ENCODE results near the gene LAMA1. TPM values are rescaled to one million over a fixed set of nuclear protein-coding genes. Genes with fewer than 3 reads are reported as not detected.
A peak's percentile ranks its signal among the peaks of the same experiment; 100 is the strongest.

LAMA1 gene
- polyA plus RNA-seq, 1 donor from 2014 or later, result not detected

- no peaks in the 10 kb centered on the region for H3K36me3 Mint-ChIP-seq
- no peak overlapping the region for H3K27ac Mint-ChIP-seq
- peaks cover 0 to 5% (median 0%) of the 10 kb centered on the region in 3 donors for H3K9me3 Mint-ChIP-seq
- H3K4me1 Mint-ChIP-seq, result no peaks in the 10 kb centered on the region
- no peaks in the 10 kb centered on the region for H3K27me3 Mint-ChIP-seq
- no peak overlapping the region for H3K4me3 Mint-ChIP-seq
Measured at GRCh38 chr18:7084080-7085065, 33.2 kb downstream of the LAMA1 start.

- Mint-ChIP-seq H3K27me3 (no peaks in the 10 kb centered on the region), H3K4me3 (no peak overlapping the region), H3K9me3 (peaks cover 0 to 5% (median 0%) of the 10 kb centered on the region in 3 donors)
Measured at GRCh38 chr18:7082671-7083070, 34.9 kb downstream of the LAMA1 start.

GRCh38 chr18:7079231-7079630 is 38.4 kb downstream of the LAMA1 start:
- Mint-ChIP-seq H3K36me3 (no peaks in the 10 kb centered on the region), H3K9me3 (peaks cover 0 to 5% (median 0%) of the 10 kb centered on the region in 3 donors), H3K27ac (no peak overlapping the region), H3K4me3 (peak overlapping the region in 1 of 4 donors; percentile 70), H3K27me3 (no peaks in the 10 kb centered on the region), H3K4me1 (no peaks in the 10 kb centered on the region)

More at GRCh38 chr18:7082671-7083070, 34.9 kb downstream of the LAMA1 start:
- no peaks in the 10 kb centered on the region for H3K36me3 Mint-ChIP-seq
- H3K4me1 Mint-ChIP-seq, result no peaks in the 10 kb centered on the region
- H3K27ac Mint-ChIP-seq, result no peak overlapping the region

DNA sequence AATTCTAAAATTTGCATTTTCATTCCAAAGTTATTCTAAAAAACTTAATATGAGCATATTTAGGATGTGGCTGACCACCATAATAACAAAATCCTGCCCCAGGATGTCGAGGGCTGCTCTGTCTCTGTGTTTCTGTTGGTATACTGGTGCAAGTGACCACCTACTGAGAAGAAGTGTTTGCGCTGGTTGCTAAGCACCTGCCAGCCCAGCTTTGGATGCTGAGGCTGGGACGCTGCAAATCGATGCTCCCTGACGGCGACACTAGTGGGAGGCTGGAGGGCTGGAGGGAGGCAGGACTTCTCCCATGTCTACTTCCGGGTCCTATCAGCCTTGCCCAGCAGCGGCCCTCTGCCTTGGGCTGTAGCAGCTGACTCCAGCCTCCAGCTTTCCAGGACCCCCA is 45.0 kb downstream of the LAMA1 start:
- Mint-ChIP-seq H3K4me1 (no peaks in the 10 kb centered on the region), H3K36me3 (no peaks in the 10 kb centered on the region), H3K9me3 (no peaks in the 10 kb centered on the region), H3K4me3 (no peak overlapping the region), H3K27me3 (no peaks in the 10 kb centered on the region), H3K27ac (no peak overlapping the region)

DNA sequence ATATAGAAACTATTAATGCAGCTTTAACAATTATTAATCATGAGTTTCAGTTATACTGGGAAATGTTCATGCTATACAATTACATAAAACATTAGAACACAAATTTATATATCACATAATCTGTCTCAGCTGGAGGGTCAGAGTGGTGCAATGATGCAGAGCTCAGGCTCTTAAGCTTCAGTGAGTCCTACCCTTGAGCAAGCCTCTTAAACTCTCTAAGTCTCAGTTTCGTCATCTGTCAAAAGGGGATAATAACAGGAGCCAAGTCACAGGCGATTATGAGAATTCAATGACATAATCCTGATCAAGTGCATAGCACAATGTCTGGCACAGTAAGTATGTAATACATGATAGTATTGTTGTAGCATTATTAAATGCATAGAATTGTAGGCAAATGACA is 46.0 kb downstream of the LAMA1 start:
- no peak overlapping the region for H3K27ac Mint-ChIP-seq
- H3K4me3 Mint-ChIP-seq, result no peak overlapping the region
- H3K4me1 Mint-ChIP-seq, result no peaks in the 10 kb centered on the region
- H3K9me3 Mint-ChIP-seq, result no peaks in the 10 kb centered on the region
- H3K36me3 Mint-ChIP-seq, result no peaks in the 10 kb centered on the region
- H3K27me3 Mint-ChIP-seq, result no peaks in the 10 kb centered on the region

DNA sequence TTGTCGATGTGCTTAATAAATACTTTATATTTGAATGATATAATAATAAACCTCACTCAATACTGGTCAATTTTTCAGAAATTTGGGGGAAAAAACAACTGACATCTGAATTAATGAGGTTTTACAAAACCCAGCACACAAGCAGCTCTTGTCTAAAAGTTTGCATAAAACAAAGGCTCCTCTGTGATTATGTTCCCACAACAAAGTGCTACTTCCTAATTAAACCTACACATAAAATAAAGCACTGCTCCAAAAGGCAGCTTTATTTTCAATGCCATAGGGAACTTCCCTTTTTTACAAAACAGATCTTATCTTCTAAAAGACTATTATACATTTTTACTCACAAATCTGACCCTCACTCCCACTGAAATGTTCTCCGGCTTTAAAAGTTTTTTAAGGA is 47.1 kb downstream of the LAMA1 start:
- Mint-ChIP-seq H3K27me3 (no peaks in the 10 kb centered on the region), H3K36me3 (no peaks in the 10 kb centered on the region), H3K9me3 (no peaks in the 10 kb centered on the region), H3K4me3 (no peak overlapping the region), H3K27ac (no peak overlapping the region), H3K4me1 (no peaks in the 10 kb centered on the region)

- Mint-ChIP-seq H3K4me3 (no peak overlapping the region), H3K9me3 (no peaks in the 10 kb centered on the region), H3K4me1 (no peaks in the 10 kb centered on the region), H3K27ac (no peak overlapping the region), H3K27me3 (no peaks in the 10 kb centered on the region), H3K36me3 (no peaks in the 10 kb centered on the region)
Measured at GRCh38 chr18:7068871-7069590, 48.6 kb downstream of the LAMA1 start.

DNA sequence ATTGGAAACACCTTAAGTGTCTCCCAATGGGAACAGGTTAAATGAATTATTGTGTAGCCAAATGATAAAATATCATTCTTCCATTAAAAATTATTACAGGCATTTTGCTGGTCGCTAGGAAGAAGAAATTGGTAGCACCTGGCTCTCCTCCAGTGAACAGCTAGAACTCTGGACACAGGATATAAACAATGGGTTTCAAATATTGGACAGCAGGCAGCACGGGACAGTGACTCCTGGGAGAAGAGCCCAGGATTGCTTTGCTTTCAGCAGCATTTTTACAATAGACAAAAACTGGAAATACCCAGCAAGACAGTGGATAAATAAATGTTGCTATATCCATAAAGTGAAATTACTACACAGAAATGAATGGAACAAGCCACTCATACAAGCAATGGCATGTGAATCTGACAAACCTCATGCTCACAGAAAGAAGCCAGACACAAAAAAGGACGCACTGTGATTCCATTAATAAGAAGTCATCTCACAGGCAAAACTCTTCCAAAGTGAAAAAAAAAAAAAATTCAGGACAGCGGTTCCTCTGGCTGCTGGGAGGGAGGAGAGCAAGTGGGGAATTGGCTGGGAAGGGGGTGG is 50.5 kb downstream of the LAMA1 start:
- Mint-ChIP-seq H3K27ac (no peak overlapping the region), H3K9me3 (peaks cover 0 to 3% (median 0%) of the 10 kb centered on the region in 3 donors), H3K4me3 (no peak overlapping the region), H3K36me3 (no peaks in the 10 kb centered on the region), H3K4me1 (no peaks in the 10 kb centered on the region), H3K27me3 (peaks cover 3% of the 10 kb centered on the region)

DNA sequence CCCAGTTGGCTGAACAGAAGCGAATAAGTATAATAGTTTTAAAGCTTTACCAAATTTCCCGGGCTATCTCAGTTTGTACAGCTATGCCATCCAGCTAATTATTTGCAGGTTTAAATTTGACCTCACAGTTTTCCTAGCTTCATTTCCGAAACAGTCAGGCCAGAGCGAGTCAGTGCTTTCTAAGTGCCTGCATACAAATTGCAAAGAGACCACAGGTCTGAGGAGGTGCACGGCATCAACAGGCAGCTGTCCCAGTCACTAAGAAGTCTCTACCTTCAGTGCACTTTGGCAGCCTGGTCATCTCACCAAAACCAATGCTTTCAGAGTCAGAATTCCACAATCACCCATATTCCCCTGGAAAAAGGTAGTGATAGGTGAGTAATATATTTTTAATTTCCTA is 51.9 kb downstream of the LAMA1 start:
- H3K9me3 Mint-ChIP-seq, result peaks cover 0 to 3% (median 0%) of the 10 kb centered on the region in 3 donors
- H3K27me3 Mint-ChIP-seq, result peaks cover 3% of the 10 kb centered on the region
- no peaks in the 10 kb centered on the region for H3K36me3 Mint-ChIP-seq
- no peak overlapping the region for H3K27ac Mint-ChIP-seq
- H3K4me3 Mint-ChIP-seq, result no peak overlapping the region
- no peaks in the 10 kb centered on the region for H3K4me1 Mint-ChIP-seq

DNA sequence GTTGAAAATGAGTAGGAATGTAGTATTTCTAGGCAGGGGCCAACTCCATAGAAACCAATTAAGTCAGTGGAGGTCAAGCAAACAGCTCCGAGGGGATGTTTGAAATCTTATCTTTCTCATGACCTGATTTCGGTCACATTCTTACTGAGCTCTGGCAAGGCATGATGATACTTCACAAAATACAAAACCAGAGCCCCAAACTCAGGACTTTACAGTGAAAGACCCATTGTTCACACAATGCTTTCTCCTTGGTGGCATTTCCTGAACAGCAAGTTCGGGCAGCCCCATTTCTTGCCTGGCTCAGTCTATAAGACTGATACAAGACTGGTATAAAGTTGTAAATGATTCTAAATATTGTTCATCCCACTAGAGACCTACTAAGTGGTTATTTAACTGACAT is 53.3 kb downstream of the LAMA1 start:
- H3K27me3 Mint-ChIP-seq, result peaks cover 3% of the 10 kb centered on the region
- peaks cover 0 to 6% (median 2%) of the 10 kb centered on the region in 3 donors for H3K9me3 Mint-ChIP-seq
- peaks cover 2% of the 10 kb centered on the region for H3K36me3 Mint-ChIP-seq

DNA sequence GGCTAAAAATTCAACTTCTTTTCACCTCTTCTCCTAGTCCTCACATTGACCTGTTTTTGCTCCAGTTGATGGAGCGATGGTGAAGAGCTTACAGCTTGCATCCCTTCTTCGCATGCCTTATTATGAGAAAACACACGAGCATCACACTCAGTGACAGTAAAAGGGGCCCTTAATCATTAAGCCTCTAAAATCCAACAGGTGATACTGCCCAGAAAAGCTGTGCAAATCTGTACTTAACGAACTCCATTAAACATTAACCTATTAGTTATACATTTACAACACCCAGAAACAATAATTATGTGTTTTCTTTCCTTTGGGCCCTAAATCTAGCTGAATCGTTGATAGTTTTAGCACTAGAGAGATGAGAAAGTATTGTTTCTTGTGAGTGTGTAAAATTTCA is 54.8 kb downstream of the LAMA1 start:
- H3K9me3 Mint-ChIP-seq, result peaks cover 0 to 6% (median 3%) of the 10 kb centered on the region in 3 donors
- no peak overlapping the region for H3K27ac Mint-ChIP-seq
- H3K27me3 Mint-ChIP-seq, result peaks cover 3% of the 10 kb centered on the region
- no peak overlapping the region for H3K4me3 Mint-ChIP-seq
- H3K36me3 Mint-ChIP-seq, result peaks cover 2% of the 10 kb centered on the region
- no peaks in the 10 kb centered on the region for H3K4me1 Mint-ChIP-seq

More for the DNA sequence above, 53.3 kb downstream of the LAMA1 start:
- no peak overlapping the region for H3K27ac Mint-ChIP-seq
- H3K4me1 Mint-ChIP-seq, result no peaks in the 10 kb centered on the region
- no peak overlapping the region for H3K4me3 Mint-ChIP-seq

DNA sequence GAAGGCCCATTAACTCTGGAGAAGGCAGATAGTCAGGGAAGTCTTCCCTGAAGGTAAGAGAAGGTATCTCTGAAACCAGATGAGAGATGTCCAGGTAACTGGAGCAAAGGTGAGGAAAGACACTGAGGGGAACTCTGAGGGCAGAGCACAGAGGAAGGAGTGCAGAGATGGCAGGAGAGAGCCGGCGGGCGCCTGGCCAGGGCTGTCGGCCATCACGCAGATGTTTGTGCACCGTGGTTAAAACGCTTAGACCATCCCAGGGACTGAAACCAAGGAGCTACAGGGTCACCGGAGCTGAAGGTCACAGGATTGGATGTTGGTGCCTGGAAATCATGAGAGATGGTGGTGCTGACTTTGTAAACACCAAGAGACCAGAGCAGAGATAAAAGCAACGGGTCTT is 55.4 kb downstream of the LAMA1 start:
- Mint-ChIP-seq H3K27ac (no peak overlapping the region), H3K9me3 (peaks cover 0 to 6% (median 3%) of the 10 kb centered on the region in 3 donors), H3K36me3 (peaks cover 2% of the 10 kb centered on the region), H3K4me3 (no peak overlapping the region), H3K4me1 (no peaks in the 10 kb centered on the region), H3K27me3 (peaks cover 3% of the 10 kb centered on the region)

DNA sequence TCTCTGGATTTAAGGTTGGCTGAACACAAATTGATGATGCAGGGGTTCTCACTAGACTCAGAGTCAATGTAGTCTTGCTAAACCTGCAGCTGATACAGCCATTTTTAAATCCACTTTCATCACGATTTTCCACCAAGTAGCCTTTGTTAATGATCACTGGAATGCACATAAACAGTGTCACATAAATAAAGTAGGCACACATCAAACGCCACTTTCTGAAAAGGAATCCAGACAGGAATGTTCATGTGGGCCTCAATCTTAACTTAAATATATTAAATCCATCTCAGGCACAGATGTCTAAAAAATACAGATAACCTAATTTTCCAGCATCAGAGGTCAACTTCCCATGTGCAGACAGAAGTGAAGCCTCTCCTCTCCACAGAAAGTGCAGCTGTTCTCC is 58.3 kb downstream of the LAMA1 start:
- H3K27me3 Mint-ChIP-seq, result peaks cover 3% of the 10 kb centered on the region
- no peaks in the 10 kb centered on the region for H3K4me1 Mint-ChIP-seq
- no peak overlapping the region for H3K27ac Mint-ChIP-seq
- peaks cover 8 to 10% (median 9%) of the 10 kb centered on the region in 3 donors for H3K9me3 Mint-ChIP-seq
- no peak overlapping the region for H3K4me3 Mint-ChIP-seq
- peaks cover 2% of the 10 kb centered on the region for H3K36me3 Mint-ChIP-seq

GRCh38 chr18:7056026-7056425 is 61.6 kb downstream of the LAMA1 start:
- Mint-ChIP-seq H3K4me3 (no peak overlapping the region), H3K4me1 (no peaks in the 10 kb centered on the region), H3K27me3 (no peaks in the 10 kb centered on the region), H3K36me3 (peaks cover 2% of the 10 kb centered on the region), H3K27ac (no peak overlapping the region), H3K9me3 (peaks cover 7 to 11% (median 11%) of the 10 kb centered on the region in 3 donors)

DNA sequence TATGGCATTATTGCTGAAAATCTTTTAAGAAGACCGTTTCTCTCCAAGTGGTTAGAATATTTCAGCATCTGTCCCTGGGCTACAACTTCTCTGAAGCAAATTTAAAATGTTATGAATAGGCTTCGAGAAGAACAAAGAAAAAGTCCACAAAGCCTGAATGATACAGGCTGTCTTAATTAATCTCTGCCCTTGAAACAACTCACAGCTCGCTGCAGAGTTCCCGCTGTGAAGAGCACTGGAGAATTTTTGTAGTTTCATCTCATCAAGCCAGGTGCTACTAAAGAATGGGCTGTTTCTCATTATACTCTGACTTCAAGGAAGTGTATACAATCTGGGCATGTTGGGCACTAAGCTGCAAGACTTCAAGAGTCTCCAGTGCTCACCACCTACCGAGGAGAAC is 67.6 kb downstream of the LAMA1 start:
- no peaks in the 10 kb centered on the region for H3K36me3 Mint-ChIP-seq
- no peak overlapping the region for H3K4me3 Mint-ChIP-seq
- H3K27ac Mint-ChIP-seq, result no peak overlapping the region
- H3K4me1 Mint-ChIP-seq, result no peaks in the 10 kb centered on the region
- peaks cover 2 to 6% (median 4%) of the 10 kb centered on the region in 3 donors for H3K9me3 Mint-ChIP-seq
- no peaks in the 10 kb centered on the region for H3K27me3 Mint-ChIP-seq

Measured in IgD-negative memory B cell (primary cell).